Lung microvascular endothelial cell (primary cell): ENCODE data around the gene TMCC2. TPM values are rescaled to one million over a fixed set of nuclear protein-coding genes. Genes with fewer than 3 reads are reported as not detected.

Experiments
- total RNA-seq: library from RNA; depleted of rRNA; stranded (reverse); fragments of >200 nt; gene quantifications from 2 replicates; pipeline ENCODE4 v1.2.1, GENCODE V29; 2014

The TMCC2 gene
- total RNA-seq, 1 donor from 2014 or later, result 0.40 TPM

Other genes starting within 250 kb of the TMCC2 start
- not detected in 2 replicates for gene CNTN2, start 184.7 kb upstream of the TMCC2 start, total RNA-seq
- 0.87 and 2.0 TPM in 2 replicates for gene TMEM81, start 143.5 kb upstream of the TMCC2 start, total RNA-seq
- gene RBBP5, start 106.0 kb upstream of the TMCC2 start, total RNA-seq, result 10.9 and 16.3 TPM in 2 replicates
- gene DSTYK, start 16.2 kb upstream of the TMCC2 start, total RNA-seq, result 8.9 and 10.9 TPM in 2 replicates
- 2.6 and 3.8 TPM in 2 replicates for gene NUAK2, start 93.8 kb downstream of the TMCC2 start, total RNA-seq
- not detected in 2 replicates for gene KLHDC8A, start 129.0 kb downstream of the TMCC2 start, total RNA-seq
- not detected in 2 replicates for gene LEMD1, start 194.1 kb downstream of the TMCC2 start, total RNA-seq
- gene BLACAT1, start 228.1 kb downstream of the TMCC2 start, total RNA-seq, result not detected in 2 replicates